ENCODE results near the gene CDH23.

- TF ChIP-seq ZNF384 (IDR thresholded peaks at IDR 0.05) (no peak), SP1 (IDR thresholded peaks at IDR 0.05) (no peak), FOXM1 (IDR thresholded peaks at IDR 0.05; ENCODE audit: borderline replicate concordance) (no peak), ARNT (IDR thresholded peaks at IDR 0.05) (no peak), ELF4 (IDR thresholded peaks at IDR 0.05) (no peak), NFRKB (IDR thresholded peaks at IDR 0.05) (no peak), TARDBP (IDR thresholded peaks at IDR 0.05) (no peak), HDGF (IDR thresholded peaks at IDR 0.05; ENCODE audit: borderline replicate concordance) (no peak), L3MBTL2 (conservative IDR thresholded peaks at IDR 0.05) (no peak), BHLHE40 (IDR thresholded peaks at IDR 0.05; ENCODE audit: borderline replicate concordance) (no peak), FOXK2 (IDR thresholded peaks at IDR 0.05) (no peak), SUZ12 (IDR thresholded peaks at IDR 0.05) (no peak), PKNOX1 (IDR thresholded peaks at IDR 0.05) (no peak), FOXA1 (IDR thresholded peaks at IDR 0.05) (no peak)
These were observed 237.9 kb downstream of the CDH23 start for GRCh38 chr10:71634531-71635164.

Data from HEK293T (cell line).